ENCODE measurements around the gene PHF2. TPM values are rescaled to one million over a fixed set of nuclear protein-coding genes. Genes with fewer than 3 reads are reported as not detected.

PHF2 gene
- 10.3 and 10.6 TPM in 2 replicates for total RNA-seq (2014; rRNA removed; shearing (Covaris generic))

DNA sequence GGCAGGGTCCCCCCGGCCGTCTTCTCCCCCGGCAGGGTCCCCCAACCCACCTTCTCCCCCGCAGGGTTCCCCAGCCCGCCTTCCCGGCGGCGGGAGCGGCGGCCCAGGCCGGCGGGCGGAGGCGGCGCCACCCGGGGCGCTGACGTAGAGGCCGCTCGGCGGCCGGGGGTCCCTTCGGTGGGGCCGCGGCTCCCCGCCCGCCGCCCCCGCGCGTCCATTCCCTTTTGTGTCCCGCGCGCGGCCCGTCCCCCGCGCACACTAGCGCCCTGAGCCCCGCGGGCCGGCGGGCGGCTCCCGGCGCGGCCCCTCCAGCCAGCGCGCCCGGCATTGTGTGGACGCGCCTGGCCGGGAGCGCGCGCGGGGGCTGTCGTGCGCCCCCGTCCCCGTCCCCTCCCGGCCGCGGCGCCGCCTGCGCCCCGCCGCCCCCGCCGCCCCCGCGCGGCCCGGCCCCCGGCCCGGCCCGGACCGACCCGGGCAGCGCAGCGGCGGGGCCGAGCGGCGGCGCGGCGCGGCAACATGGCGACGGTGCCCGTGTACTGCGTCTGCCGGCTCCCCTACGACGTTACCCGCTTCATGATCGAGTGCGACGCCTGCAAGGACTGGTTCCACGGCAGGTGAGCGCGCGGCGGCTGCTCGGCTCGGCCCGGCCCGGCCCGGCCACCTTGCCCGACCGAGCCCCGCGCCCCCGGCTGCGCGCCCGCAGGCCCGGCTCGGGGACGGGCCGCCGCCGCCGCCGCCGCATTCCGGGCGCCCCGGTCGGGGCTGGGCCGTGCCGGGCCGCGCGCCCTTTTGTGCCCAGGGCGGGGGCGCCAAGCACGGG, at the start of gene PHF2:
PHF2 (plus strand) TSS at position 327 of the 820 bp plus-strand sequence; CDS start at position 517, 190 bp downstream.
- peaks cover 1% of the 10 kb centered on the region; the same call in 1 of the 2 replicates for H3K27me3 ChIP-seq (ENCODE audit: control insufficient read depth, insufficient read depth, low read length)
- H3K36me3 ChIP-seq (replicated peaks; ENCODE audit: control insufficient read depth, insufficient read depth, low read length): no peaks in the 10 kb centered on the region
- peak; percentile 87 for DNase-seq
- H3K4me3 ChIP-seq (ENCODE audit: insufficient read depth, low read depth, low read length): peak within 1 kb of the TSS; percentile 59

DNA sequence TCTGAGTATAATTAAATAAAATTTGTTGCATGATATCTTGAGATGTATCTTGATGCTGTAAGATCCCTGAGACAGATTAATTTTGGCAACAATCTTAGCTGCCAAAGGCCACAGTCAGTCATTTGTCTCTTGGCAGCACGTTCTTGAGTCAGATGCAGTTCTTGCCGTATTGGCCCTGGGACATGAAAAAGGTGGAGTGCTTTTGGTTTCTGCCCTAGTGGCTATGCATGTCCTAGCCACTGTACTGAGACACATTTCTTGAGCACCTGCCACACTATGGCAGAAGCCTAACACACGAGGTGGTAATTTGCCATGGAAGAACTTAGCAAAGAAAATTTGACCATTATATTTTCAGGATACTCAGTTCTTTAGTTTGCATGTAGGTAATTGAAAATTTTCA, 45.0 kb upstream of the PHF2 start:
- no peak for DNase-seq
- Histone ChIP-seq H3K4me3 (ENCODE audit: insufficient read depth, low read depth, low read length) (no peak overlapping the region), H3K27me3 (ENCODE audit: control insufficient read depth, insufficient read depth, low read length) (no peaks in the 10 kb centered on the region), H3K36me3 (replicated peaks; ENCODE audit: control insufficient read depth, insufficient read depth, low read length) (peaks cover 18% of the 10 kb centered on the region)

DNA sequence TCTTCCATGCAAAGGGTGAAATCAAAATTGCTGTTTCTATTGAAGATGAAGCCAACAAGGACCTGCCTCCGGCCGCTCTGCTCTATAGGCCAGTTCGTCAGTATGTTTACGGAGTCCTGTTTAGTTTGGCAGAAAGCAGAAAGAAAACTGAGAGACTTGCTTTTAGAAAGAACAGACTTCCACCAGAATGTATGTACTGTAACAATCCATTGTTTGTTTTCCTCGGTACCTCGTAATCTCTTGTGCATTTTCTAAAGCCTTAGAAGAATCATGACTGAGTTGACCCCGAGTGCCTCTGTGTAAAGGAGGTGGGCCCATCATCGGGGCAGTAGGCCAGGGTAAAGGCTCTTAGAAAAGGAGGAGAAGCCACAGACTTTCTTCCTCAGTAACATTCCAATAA, 44.2 kb upstream of the PHF2 start:
- DNase-seq: no peak
- Histone ChIP-seq H3K27me3 (ENCODE audit: control insufficient read depth, insufficient read depth, low read length) (no peaks in the 10 kb centered on the region), H3K36me3 (replicated peaks; ENCODE audit: control insufficient read depth, insufficient read depth, low read length) (peaks cover 15% of the 10 kb centered on the region), H3K4me3 (ENCODE audit: insufficient read depth, low read depth, low read length) (no peak overlapping the region)

DNA sequence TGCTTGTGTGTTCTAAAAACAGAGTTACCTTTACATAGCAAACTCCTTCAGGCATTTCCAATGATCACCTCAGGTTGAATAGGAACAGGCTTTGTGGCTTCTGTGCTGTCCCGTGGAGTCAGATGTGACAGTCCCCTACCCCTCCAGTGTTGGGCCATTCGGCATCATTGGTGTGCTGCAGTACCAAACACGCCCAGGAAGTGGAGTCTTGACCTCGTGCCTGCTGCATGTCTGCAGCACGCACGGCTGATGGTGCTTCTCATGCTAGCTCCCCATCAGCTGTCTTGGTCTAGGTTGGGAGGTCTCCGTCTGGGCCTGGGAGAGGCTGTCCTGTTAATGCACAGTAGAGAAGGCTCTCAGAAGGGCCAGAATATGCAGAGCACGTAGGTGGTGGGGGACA, 42.5 kb upstream of the PHF2 start:
- H3K36me3 ChIP-seq (replicated peaks; ENCODE audit: control insufficient read depth, insufficient read depth, low read length): peaks cover 12% of the 10 kb centered on the region
- H3K4me3 ChIP-seq (ENCODE audit: insufficient read depth, low read depth, low read length): no peak overlapping the region
- peak; percentile 54 for DNase-seq
- no peaks in the 10 kb centered on the region for H3K27me3 ChIP-seq (ENCODE audit: control insufficient read depth, insufficient read depth, low read length)

DNA sequence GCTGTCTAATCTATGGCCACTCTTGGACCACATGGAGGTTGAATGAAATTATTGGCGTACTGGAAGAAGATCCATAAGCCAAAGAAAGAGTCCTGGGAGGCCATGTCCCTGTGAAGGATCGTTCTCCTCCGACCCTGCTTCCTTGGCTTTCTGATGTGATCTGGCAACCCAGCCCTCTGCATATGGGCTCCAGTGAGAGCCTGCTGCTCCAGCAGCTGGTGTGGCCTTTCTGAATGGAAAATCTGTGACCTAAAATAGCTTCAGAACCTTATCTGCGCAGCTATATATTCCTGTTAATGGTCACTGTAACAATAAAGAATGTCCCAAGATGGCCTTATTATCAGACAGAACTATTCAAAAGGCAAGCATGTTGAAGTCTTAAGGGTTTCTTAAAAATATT, 40.2 kb upstream of the PHF2 start:
- Histone ChIP-seq H3K27me3 (ENCODE audit: control insufficient read depth, insufficient read depth, low read length) (no peaks in the 10 kb centered on the region), H3K4me3 (ENCODE audit: insufficient read depth, low read depth, low read length) (no peak overlapping the region), H3K36me3 (replicated peaks; ENCODE audit: control insufficient read depth, insufficient read depth, low read length) (peaks cover 8% of the 10 kb centered on the region)
- DNase-seq: no peak

DNA sequence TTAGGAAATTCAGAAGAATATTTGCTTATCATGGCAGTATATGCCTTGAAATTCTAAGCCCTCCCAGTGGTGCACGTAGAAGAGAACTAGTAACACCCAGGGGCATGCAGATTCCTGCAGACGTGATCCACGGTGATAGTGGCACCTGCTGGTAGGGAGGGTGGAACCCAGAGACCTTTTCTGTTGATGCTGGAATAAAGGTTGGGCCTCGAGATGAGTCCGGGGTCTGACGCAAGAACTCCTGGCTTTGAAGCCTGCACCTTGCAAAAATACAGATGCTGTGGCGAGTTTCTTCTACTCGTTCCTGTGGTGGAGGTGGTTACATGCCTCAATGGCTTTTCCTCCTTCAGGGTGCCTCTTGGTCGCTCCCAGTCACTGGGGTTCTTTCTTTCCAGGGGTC, 39.5 kb upstream of the PHF2 start:
- Histone ChIP-seq H3K4me3 (ENCODE audit: insufficient read depth, low read depth, low read length) (no peak overlapping the region), H3K36me3 (replicated peaks; ENCODE audit: control insufficient read depth, insufficient read depth, low read length) (peaks cover 8% of the 10 kb centered on the region), H3K27me3 (ENCODE audit: control insufficient read depth, insufficient read depth, low read length) (no peaks in the 10 kb centered on the region)
- DNase-seq: peak; percentile 48

DNA sequence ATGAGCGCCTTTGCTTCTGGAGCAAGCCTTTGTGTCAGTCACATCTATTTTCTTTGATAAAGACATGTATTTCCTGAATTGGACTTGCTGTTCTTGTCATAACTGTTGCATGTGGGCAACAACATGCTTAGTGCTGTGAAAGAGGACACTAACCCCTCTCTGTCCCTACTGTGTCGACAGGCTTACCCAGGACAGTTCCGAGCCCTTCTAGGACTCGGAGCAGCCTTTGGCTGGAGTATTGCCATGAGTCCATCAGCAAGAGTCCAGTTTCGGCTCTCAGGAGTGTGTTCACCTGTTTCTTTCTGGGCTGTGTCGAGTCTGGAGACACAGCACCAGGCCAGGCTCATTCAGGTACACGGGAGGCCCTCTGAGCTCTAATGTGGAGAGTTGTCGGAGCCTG, 36.1 kb upstream of the PHF2 start:
- no peaks in the 10 kb centered on the region for H3K27me3 ChIP-seq (ENCODE audit: control insufficient read depth, insufficient read depth, low read length)
- H3K4me3 ChIP-seq (ENCODE audit: insufficient read depth, low read depth, low read length): no peak overlapping the region
- DNase-seq: no peak
- H3K36me3 ChIP-seq (replicated peaks; ENCODE audit: control insufficient read depth, insufficient read depth, low read length): peaks cover 8% of the 10 kb centered on the region

DNA sequence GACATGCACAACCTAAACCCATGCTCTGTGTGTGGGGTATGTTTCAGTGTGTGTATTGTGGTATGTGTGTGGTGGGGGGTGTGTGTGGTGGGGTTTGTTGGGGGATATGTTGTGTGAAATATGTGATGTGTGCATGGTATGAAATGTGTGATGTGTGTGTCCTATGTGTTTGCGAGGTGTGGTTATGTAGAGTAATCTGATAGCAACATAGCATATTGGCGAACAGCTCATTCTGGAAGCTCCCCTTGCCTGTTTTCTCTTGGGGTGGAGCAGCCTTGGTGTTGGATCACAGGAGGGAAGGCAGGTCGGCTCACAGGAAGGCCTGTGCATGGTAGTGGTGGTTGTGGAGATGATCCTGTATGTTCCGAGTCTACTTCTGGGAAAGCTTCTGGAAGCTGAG, 35.4 kb upstream of the PHF2 start:
- H3K27me3 ChIP-seq (ENCODE audit: control insufficient read depth, insufficient read depth, low read length): no peaks in the 10 kb centered on the region
- DNase-seq: no peak
- H3K4me3 ChIP-seq (ENCODE audit: insufficient read depth, low read depth, low read length): no peak overlapping the region
- H3K36me3 ChIP-seq (replicated peaks; ENCODE audit: control insufficient read depth, insufficient read depth, low read length): peaks cover 8% of the 10 kb centered on the region

DNA sequence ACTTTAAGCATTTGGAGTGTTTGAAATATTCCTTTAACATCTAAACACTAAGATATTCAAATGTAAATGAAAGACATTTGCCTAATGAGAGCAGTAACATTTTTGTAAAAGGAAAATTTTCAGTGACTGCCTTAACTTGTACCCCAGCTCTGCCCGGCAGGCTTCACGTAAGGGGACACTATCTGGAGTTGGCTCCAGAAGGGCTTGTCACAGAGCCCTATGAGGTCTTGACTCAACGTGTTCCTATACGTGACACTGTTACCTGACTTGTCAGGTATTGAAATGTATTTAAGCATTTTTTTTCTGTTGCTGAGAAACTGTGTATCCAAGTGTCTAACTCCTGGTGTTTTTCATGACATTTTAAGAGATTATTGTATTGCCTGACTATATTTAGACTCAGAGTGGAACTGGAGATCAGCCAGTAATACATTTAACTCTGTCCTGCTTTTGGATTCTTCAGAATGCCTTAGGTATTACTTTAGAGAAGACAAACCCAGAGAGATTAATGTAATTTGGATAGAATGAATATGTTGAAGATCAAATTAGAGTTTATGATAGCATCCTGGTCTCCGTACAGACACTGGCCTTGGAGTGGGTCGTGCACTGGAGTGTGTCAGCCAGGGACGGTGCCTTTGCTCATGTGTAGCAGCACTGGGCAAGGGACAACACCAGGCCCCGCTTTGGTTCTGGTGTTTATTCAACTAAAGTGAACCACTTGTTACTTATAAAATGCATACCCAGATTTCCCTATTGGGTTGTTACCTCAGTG, 34.6 kb upstream of the PHF2 start:
- Histone ChIP-seq H3K27me3 (ENCODE audit: control insufficient read depth, insufficient read depth, low read length) (no peaks in the 10 kb centered on the region), H3K36me3 (replicated peaks; ENCODE audit: control insufficient read depth, insufficient read depth, low read length) (peaks cover 11% of the 10 kb centered on the region), H3K4me3 (ENCODE audit: insufficient read depth, low read depth, low read length) (no peak overlapping the region)
- DNase-seq: no peak

DNA sequence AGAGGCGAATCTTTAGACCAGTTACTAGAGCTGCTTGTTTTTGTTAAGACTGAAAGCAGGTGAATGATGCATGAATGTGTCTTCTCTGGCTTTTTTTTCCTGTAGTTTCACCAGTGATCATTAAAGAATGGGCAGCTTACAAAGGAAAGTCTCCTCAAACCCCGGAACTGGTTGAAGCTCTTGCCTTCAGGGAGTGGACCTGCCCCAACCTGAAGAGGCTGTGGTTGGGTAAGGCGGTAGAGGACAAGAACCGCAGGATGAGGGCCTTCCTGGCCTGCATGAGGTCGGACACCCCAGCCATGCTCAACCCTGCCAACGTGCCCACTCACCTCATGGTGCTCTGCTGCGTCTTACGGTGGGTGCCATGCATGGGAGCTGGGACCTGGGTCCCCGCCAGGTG, 33.3 kb upstream of the PHF2 start:
- Histone ChIP-seq H3K36me3 (replicated peaks; ENCODE audit: control insufficient read depth, insufficient read depth, low read length) (peaks cover 13% of the 10 kb centered on the region), H3K27me3 (ENCODE audit: control insufficient read depth, insufficient read depth, low read length) (no peaks in the 10 kb centered on the region), H3K4me3 (ENCODE audit: insufficient read depth, low read depth, low read length) (no peak overlapping the region)
- no peak for DNase-seq

DNA sequence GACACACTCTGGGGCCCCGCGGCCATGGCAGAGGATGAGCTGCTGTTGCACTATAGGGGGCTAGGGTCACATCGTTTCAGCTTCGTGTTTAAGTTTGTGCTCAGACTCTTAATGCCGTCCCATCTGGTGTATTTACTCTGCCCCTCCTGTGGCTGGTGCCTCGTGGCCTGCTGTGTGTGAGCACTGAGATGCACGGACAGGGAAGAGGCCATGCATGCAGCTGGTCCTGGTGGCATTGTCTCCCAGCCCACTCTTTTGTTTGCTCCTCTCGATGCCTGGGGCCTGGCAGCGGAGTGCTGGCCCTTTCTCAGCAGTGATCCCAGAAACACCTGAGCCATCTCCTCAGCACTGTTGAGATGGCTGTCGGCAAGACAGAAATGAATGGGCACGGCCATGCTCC, 30.0 kb upstream of the PHF2 start:
- no peaks in the 10 kb centered on the region for H3K27me3 ChIP-seq (ENCODE audit: control insufficient read depth, insufficient read depth, low read length)
- DNase-seq: no peak
- peaks cover 13% of the 10 kb centered on the region for H3K36me3 ChIP-seq (replicated peaks; ENCODE audit: control insufficient read depth, insufficient read depth, low read length)
- H3K4me3 ChIP-seq (ENCODE audit: insufficient read depth, low read depth, low read length): no peak overlapping the region

DNA sequence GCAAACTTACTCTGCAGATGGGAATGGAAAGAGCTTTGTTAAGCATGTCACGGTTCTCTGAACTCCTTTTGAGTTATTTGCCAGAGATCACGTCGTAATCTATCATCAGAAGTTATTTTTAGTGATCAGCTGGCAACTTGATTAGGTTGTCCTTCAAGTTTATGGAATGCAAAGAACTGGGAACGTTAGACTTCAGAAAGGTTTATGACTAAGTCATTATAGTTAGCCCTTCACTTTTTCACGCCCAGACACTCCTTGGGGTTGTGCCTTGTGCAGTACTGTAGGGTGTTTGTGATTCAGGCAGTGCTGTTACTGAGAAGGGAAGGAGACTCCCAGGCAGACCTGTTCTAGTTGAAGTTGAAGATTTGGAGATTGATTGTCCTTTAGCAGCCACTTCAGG, 26.8 kb upstream of the PHF2 start:
- Histone ChIP-seq H3K4me3 (ENCODE audit: insufficient read depth, low read depth, low read length) (no peak overlapping the region), H3K36me3 (replicated peaks; ENCODE audit: control insufficient read depth, insufficient read depth, low read length) (peaks cover 13% of the 10 kb centered on the region), H3K27me3 (ENCODE audit: control insufficient read depth, insufficient read depth, low read length) (no peaks in the 10 kb centered on the region)
- no peak for DNase-seq

DNA sequence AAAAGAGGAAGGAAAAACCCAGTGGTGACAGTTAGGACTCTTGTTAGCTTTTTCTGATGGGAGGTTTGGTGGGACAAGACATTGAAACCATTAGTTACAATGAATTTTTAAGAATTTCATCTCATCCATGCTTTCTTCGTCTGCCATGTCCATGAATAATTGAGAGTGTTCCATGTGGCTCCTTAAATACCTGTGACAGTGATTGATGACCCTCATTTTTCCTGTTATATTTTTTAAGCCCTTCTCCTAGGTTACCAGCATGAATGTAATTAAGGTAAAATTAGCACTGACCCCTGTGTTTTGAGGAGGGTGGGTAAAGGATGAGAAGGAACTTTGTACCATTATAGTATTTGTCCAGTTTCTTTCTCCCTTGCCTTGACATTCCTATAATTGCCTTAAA, 23.5 kb upstream of the PHF2 start:
- Histone ChIP-seq H3K4me3 (ENCODE audit: insufficient read depth, low read depth, low read length) (no peak overlapping the region), H3K27me3 (ENCODE audit: control insufficient read depth, insufficient read depth, low read length) (no peaks in the 10 kb centered on the region), H3K36me3 (replicated peaks; ENCODE audit: control insufficient read depth, insufficient read depth, low read length) (peaks cover 9% of the 10 kb centered on the region)
- DNase-seq: no peak

DNA sequence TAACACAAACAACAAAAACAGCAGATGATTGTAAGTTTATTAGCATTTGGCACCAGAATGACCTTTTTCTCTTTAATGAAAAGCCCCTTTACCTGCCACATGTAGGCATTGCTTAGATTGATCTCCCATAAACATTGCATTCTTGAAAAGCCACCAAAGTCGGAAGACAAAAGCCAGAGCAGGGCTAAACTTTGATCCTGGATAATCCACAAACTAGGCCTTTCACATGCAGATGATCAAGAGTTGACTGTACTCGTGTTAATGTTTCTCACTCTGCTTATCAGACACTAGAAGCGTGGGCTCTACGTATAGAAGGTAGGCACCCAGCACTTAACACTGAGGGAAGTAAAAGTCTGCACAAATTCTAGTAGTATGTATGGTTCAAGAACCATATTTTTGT, 21.0 kb upstream of the PHF2 start:
- Histone ChIP-seq H3K27me3 (ENCODE audit: control insufficient read depth, insufficient read depth, low read length) (no peaks in the 10 kb centered on the region), H3K4me3 (ENCODE audit: insufficient read depth, low read depth, low read length) (no peak overlapping the region), H3K36me3 (replicated peaks; ENCODE audit: control insufficient read depth, insufficient read depth, low read length) (peaks cover 22% of the 10 kb centered on the region)
- DNase-seq: no peak

Data from H7 (cell line).